ENCODE measurements around the gene BZW2. TPM values are rescaled to one million over a fixed set of nuclear protein-coding genes. Genes with fewer than 3 reads are reported as not detected.
A peak's percentile ranks its signal among the peaks of the same experiment; 100 is the strongest.

The BZW2 gene
- total and polyA plus RNA-seq, 4 donors: 32.4 to 53.7 (median 46.1) TPM

- no peak overlapping the region for H3K9ac ChIP-seq (ENCODE audit: insufficient read depth in 1 of 2, low read length in 2 of 2)
- H3K27ac ChIP-seq (ENCODE audit: low read depth in 1 of 2, low read length in 1 of 2): peak overlapping the region in 1 of 2 donors; percentile 87
- H3K36me3 ChIP-seq (ENCODE audit: control insufficient read depth in 4 of 4, insufficient read depth in 4 of 4, low read length in 4 of 4): no peaks in the 10 kb centered on the region
- H3K4me1 ChIP-seq (ENCODE audit: control insufficient read depth in 5 of 5, insufficient read depth in 5 of 5, low read length in 5 of 5): peaks cover 0 to 51% (median 9%) of the 10 kb centered on the region in 5 donors
- no peak for DNase-seq
- no peaks in the 10 kb centered on the region for H3K9me3 ChIP-seq (ENCODE audit: control insufficient read depth in 4 of 4, insufficient read depth in 3 of 4, low read length in 3 of 4)
- no peak for TF ChIP-seq CTCF (IDR thresholded peaks at IDR 0.05; ENCODE audit: control extremely low read depth, extremely low read depth)
- no peak overlapping the region for H3K4me3 ChIP-seq
- H3K27me3 ChIP-seq (ENCODE audit: control insufficient read depth in 3 of 3, insufficient read depth in 3 of 3, low read length in 2 of 3): no peaks in the 10 kb centered on the region
- ATAC-seq (ENCODE audit: insufficient read depth, low FRiP score): no peak
- 91 to 92% methylated on average over 1 of the region's 1 CpG for WGBS, 2 donors
Measured at GRCh38 chr7:16741676-16742075, 95.7 kb downstream of the BZW2 start.

GRCh38 chr7:16742547-16742946 is 96.6 kb downstream of the BZW2 start:
- peaks cover 0 to 56% (median 9%) of the 10 kb centered on the region in 5 donors for H3K4me1 ChIP-seq (ENCODE audit: control insufficient read depth in 5 of 5, insufficient read depth in 5 of 5, low read length in 5 of 5)
- 97% methylated on average over 3 of the region's 3 CpGs for WGBS, 2 donors
- no peak overlapping the region for H3K4me3 ChIP-seq
- H3K27ac ChIP-seq (ENCODE audit: low read depth in 1 of 2, low read length in 1 of 2): no peak overlapping the region
- no peaks in the 10 kb centered on the region for H3K9me3 ChIP-seq (ENCODE audit: control insufficient read depth in 4 of 4, insufficient read depth in 3 of 4, low read length in 3 of 4)
- ATAC-seq (ENCODE audit: insufficient read depth, low FRiP score) (no peak), DNase-seq (no peak)
- no peak for TF ChIP-seq CTCF (IDR thresholded peaks at IDR 0.05; ENCODE audit: control extremely low read depth, extremely low read depth)
- H3K36me3 ChIP-seq (ENCODE audit: control insufficient read depth in 4 of 4, insufficient read depth in 4 of 4, low read length in 4 of 4): no peaks in the 10 kb centered on the region
- no peak overlapping the region for H3K9ac ChIP-seq (ENCODE audit: insufficient read depth in 1 of 2, low read length in 2 of 2)
- H3K27me3 ChIP-seq (ENCODE audit: control insufficient read depth in 3 of 3, insufficient read depth in 3 of 3, low read length in 2 of 3): no peaks in the 10 kb centered on the region

- ATAC-seq (ENCODE audit: insufficient read depth, low FRiP score) (no peak), DNase-seq (peak in 2 of 3 donors; percentile 94 to 95)
- no peaks in the 10 kb centered on the region for H3K36me3 ChIP-seq (ENCODE audit: control insufficient read depth in 4 of 4, insufficient read depth in 4 of 4, low read length in 4 of 4)
- no peaks in the 10 kb centered on the region for H3K9me3 ChIP-seq (ENCODE audit: control insufficient read depth in 4 of 4, insufficient read depth in 3 of 4, low read length in 3 of 4)
- H3K27me3 ChIP-seq (ENCODE audit: control insufficient read depth in 3 of 3, insufficient read depth in 3 of 3, low read length in 2 of 3): no peaks in the 10 kb centered on the region
- WGBS, 2 donors: 45 to 56% methylated on average over 4 of the region's 4 CpGs
- no peak overlapping the region for H3K9ac ChIP-seq (ENCODE audit: insufficient read depth in 1 of 2, low read length in 2 of 2)
- H3K4me3 ChIP-seq: no peak overlapping the region
- H3K27ac ChIP-seq (ENCODE audit: low read depth in 1 of 2, low read length in 1 of 2): peak overlapping the region in 1 of 2 donors; percentile 13
- no peak for TF ChIP-seq CTCF (IDR thresholded peaks at IDR 0.05; ENCODE audit: control extremely low read depth, extremely low read depth)
- H3K4me1 ChIP-seq (ENCODE audit: control insufficient read depth in 5 of 5, insufficient read depth in 5 of 5, low read length in 5 of 5): peaks cover 0 to 56% (median 9%) of the 10 kb centered on the region in 5 donors
Measured at GRCh38 chr7:16743236-16743635, 97.3 kb downstream of the BZW2 start.
